ENCODE data around the gene C12orf56.
"Not testable (repeated sequence)": the region's sequence is repeated elsewhere in the genome, so short reads cannot be mapped to it uniquely, and the experiment has no call there.

Gene C12orf56

DNA sequence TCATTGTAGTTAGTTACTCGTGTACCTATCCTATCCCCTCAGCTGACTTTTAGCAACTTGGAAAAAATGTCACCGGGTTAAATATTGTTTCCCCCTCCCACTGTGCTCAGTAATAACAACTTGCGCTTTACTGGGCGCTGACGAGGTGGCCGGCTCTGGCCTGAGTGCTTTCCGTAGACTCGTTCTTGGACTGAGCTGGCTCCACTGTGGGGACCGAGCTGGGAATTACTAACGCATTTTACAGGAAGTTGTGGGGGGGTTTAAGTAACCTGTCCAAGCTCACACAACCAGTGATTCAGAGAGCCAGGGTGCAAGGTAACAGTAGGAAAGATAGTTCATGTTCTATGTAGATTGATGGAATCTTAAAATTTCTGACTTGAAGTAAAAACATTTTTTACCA, 86.0 kb downstream of the C12orf56 start:
- H3K4me3 ChIP-seq (ENCODE audit: low read depth, low read length) = no peak overlapping the region
- TF ChIP-seq, protein P1, sequence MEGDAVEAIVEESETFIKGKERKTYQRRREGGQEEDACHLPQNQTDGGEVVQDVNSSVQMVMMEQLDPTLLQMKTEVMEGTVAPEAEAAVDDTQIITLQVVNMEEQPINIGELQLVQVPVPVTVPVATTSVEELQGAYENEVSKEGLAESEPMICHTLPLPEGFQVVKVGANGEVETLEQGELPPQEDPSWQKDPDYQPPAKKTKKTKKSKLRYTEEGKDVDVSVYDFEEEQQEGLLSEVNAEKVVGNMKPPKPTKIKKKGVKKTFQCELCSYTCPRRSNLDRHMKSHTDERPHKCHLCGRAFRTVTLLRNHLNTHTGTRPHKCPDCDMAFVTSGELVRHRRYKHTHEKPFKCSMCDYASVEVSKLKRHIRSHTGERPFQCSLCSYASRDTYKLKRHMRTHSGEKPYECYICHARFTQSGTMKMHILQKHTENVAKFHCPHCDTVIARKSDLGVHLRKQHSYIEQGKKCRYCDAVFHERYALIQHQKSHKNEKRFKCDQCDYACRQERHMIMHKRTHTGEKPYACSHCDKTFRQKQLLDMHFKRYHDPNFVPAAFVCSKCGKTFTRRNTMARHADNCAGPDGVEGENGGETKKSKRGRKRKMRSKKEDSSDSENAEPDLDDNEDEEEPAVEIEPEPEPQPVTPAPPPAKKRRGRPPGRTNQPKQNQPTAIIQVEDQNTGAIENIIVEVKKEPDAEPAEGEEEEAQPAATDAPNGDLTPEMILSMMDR (IDR thresholded peaks at IDR 0.05; ENCODE audit: borderline replicate concordance, insufficient read depth, low read depth, low read length) = no peak

DNA sequence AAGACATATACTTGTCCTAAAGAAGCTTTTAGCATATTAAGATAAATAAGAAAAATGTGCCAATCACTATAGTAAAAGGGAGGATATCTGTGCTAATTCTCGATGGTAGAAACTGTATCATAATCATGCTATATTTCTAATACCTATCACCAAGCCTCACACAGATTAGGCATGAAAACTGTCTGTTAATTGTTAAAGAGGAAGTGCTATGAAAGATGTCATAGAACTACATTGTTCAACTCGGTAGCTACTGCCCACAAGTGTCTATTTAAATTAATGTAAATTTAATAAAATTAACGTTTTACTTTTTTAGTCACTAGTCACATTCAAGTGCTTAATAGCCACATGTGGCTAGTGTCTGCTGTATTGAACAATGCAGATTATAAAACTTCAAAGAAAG, 90.9 kb downstream of the C12orf56 start:
- TF ChIP-seq, protein P1 (IDR thresholded peaks at IDR 0.05; ENCODE audit: borderline replicate concordance, insufficient read depth, low read depth, low read length) = no peak
- H3K4me3 ChIP-seq (ENCODE audit: low read depth, low read length) = no peak overlapping the region

DNA sequence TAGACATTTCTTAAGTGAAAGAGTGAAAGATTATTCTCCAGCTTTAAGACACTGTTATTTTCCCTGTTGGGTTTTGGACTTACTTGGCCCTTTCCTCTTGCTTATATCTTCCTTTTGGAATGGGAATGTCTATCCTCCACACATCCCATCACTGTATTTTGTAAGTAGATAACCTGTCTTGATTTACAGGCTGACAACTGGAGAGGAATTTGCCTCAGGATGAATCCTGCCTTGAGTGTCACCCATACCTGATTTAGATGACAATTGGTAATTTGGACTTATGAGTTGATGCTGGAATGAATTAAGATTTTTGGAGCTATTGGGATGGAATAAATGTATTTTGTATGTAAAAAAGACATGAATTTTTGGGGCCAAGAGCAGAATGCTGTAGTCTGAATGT, 94.3 kb downstream of the C12orf56 start:
- H3K4me3 ChIP-seq (ENCODE audit: low read depth, low read length) = no peak overlapping the region
- TF ChIP-seq, protein P1 (IDR thresholded peaks at IDR 0.05; ENCODE audit: borderline replicate concordance, insufficient read depth, low read depth, low read length) = no peak

DNA sequence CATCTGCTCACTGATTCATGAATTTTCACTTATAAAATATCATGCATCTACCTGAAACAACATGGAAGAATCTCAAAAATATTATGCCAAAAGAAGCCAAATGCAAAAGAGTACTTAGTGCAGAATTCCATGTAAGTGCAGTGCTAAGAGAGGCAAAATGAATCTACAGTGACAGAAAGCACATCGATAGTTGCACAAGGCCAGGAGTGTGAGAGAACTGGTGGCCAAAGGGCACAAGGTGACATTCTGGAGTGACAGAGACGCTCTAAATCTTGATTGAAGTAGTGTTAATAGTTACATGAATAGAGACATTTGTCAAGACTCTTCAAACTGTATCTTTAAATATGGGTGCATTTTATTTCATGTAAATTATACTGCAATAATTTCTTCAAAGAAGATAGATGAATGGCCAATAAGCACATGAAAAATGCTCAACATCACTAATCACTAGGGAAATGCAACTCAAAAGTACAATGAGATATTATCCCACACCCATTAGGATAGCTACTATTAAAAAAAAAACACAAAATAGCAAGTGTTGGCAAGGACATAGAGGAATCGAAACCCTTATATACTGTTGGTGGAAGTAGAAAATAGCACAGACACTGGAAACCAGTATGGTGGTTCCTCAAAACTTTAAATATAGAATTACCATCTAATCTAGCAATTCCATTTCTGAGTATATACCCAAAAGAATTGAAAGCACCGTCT, 96.7 kb downstream of the C12orf56 start:
- H3K4me3 ChIP-seq (ENCODE audit: low read depth, low read length) = no peak overlapping the region
- TF ChIP-seq, protein P1 (IDR thresholded peaks at IDR 0.05; ENCODE audit: borderline replicate concordance, insufficient read depth, low read depth, low read length) = no peak

DNA sequence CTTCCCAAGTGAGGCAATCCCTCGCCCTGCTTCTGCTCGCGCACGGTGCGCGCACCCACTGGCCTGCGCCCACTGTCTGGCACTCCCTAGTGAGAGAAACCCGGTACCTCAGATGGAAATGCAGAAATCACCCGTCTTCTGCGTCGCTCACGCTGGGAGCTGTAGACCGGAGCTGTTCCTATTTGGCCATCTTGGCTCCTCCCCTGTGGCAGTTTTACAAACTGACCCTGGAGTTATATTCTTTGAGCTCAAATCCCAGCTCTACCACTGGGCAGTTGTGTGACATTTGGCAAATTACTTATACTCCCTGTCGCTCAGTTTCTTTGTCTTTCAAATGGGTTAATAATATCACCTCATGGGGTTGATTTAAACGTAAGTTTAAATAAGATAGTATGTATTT, 97.4 kb downstream of the C12orf56 start:
- H3K4me3 ChIP-seq (ENCODE audit: low read depth, low read length) = not testable (repeated sequence)

DNA sequence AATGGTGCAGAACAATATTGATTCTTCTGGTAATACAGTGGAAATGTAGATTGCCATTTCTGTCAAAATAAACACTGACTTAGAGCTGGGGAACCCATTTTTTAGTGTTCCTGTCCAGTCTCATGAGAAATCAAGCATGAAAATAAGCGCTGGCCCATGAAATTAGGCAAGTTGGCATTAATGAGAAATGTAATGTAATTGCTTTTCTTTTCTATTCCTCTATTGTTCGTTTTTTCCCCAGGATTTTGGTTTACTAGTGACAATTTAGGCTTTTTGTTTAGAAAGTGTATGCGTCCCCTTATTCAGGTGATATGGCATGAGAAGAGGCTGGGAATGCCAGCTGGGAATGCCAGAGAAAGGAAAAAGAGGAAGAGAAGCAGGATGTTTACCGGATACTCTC, 104.0 kb downstream of the C12orf56 start:
- TF ChIP-seq, protein P1 (IDR thresholded peaks at IDR 0.05; ENCODE audit: borderline replicate concordance, insufficient read depth, low read depth, low read length) = no peak
- no peak overlapping the region for H3K4me3 ChIP-seq (ENCODE audit: low read depth, low read length)

DNA sequence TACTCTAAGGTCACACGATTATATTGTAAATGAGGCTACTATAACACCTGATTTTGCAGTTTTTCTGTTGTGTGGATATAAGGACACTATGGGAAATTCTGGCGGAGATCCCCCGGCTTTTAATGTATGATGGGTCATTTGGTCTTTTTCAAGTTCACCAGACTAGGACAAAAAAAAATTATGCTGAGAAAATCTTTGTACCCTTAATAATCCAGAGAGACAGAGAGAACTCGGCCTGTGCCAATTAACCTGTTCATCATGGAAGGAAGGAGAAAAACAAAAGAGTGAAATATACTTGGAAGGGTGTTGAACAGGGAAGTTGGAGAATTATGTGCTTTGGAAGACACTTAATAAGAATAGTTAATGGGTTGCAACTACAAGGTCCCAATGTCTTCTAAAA, 106.3 kb downstream of the C12orf56 start:
- TF ChIP-seq, protein P1 (IDR thresholded peaks at IDR 0.05; ENCODE audit: borderline replicate concordance, insufficient read depth, low read depth, low read length) = no peak

More for the DNA sequence above, 106.3 kb downstream of the C12orf56 start:
- no peak overlapping the region for H3K4me3 ChIP-seq (ENCODE audit: low read depth, low read length)

Measured in GM12875 (cell line).